SH-SY5Y (cell line): ENCODE results near the gene TM9SF4.

ENCODE experiments used
- GATA2 ChIP-seq: IDR thresholded peaks from 2 replicates; pipeline ENCODE4 v1.6.1; 2011; ENCODE audit warnings: mild to moderate bottlenecking, low read depth, low read length
- GATA3 ChIP-seq: IDR thresholded peaks from 2 replicates; pipeline ENCODE4 v1.6.1; 2011; ENCODE audit warnings: low read depth, mild to moderate bottlenecking, low read length, moderate library complexity

DNA sequence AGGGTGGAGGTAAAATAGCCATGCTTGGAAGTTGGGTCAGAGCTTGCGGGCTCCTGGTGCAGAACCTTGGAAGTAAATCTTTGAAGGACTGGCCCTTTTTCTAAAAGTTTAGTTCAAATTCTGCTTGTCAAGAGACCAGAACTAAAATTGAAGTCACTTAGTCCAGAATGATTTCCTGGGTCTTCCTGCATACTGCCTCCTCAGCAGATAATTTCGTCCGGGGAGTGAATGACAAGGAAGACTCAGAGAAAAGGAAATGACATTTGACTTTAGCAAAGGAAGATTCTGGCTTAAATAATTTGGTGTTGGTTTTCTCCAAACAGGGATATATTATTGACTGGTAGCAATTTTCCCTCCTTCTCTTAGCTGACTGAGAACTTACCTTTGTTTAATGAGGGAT lies 1.2 kb downstream of the TM9SF4 start:
- TF ChIP-seq GATA2 (no peak), GATA3 (no peak)
